ENCODE measurements around the gene CEP97.

The CEP97 gene

DNA sequence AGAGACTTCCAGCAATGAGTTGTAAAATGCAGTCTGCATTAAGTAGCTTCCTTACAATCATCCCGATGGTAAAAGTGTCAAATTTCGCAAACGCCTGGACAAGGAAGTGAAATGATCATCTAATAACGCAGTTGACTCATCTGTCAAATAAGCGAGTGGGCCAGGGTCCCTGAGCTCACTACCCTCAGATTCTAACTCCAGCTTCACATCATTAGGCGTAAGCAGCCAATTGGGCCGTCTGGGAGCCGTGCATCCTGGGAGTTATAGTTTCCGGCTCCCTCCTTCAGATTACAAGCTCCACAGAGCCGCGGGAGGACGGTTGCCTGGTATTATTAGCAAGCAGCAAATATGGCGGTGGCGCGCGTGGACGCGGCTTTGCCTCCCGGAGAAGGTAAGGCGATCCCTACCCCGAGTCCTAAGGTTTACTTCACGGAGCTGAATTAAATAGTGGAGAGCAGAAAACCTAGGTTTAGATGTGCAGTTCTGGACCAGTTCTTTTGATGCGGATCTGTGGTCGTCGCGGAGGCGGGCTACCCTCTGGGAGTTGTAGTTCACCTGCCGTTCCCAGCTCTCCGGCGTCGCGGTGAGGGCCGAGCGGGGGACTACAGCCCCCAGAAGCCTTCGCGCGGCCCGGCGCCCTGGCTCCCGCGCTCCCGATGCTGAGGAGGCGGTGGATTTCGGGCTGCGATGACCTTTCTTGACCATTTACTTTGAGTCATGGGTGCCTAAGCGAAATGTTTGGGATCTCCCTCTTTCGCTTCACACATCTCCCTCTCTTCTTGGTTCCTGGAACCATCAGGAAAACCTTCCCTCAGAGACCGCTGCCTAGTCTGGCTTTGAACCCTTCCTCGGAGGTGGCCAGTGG lies at the start of gene CEP97 (continued):
- TF ChIP-seq ZNF391 (tag by site-specific recombination; IDR thresholded peaks at IDR 0.05; ENCODE audit: borderline replicate concordance, low read depth) (no peak), KLF16 (tag by site-specific recombination; IDR thresholded peaks at IDR 0.05) (no peak), ZNF248 (tag by site-specific recombination; IDR thresholded peaks at IDR 0.05) (no peak), ZBTB1 (tag by site-specific recombination; IDR thresholded peaks at IDR 0.05) (no peak), ZBTB17 (tag by site-specific recombination; IDR thresholded peaks at IDR 0.05) (peak; percentile 97), ZNF366 (tag by site-specific recombination; conservative IDR thresholded peaks at IDR 0.05) (peak; percentile 73), ZNF707 (tag by site-specific recombination; IDR thresholded peaks at IDR 0.05) (no peak), ZNF24 (tag by site-specific recombination; IDR thresholded peaks at IDR 0.05) (0 out of 2 replicates have a peak, but pooled peaks have one; percentile 18), ZNF76 (tag by site-specific recombination; IDR thresholded peaks at IDR 0.05; ENCODE audit: borderline replicate concordance, low read depth) (peak; percentile 98), ZSCAN30 (tag by site-specific recombination; IDR thresholded peaks at IDR 0.05) (no peak), ZNF561 (tag by site-specific recombination; IDR thresholded peaks at IDR 0.05; ENCODE audit: borderline replicate concordance) (no peak), ZNF791 (tag by site-specific recombination; IDR thresholded peaks at IDR 0.05) (no peak), ZNF571 (tag by site-specific recombination; IDR thresholded peaks at IDR 0.05) (no peak), ZNF221 (tag by site-specific recombination; IDR thresholded peaks at IDR 0.05; ENCODE audit: borderline replicate concordance) (no peak), ZSCAN23 (tag by site-specific recombination; IDR thresholded peaks at IDR 0.05) (no peak), ZNF658 (tag by site-specific recombination; IDR thresholded peaks at IDR 0.05) (no peak), ZNF155 (tag by site-specific recombination; IDR thresholded peaks at IDR 0.05) (no peak), ZNF23 (tag by site-specific recombination; IDR thresholded peaks at IDR 0.05; ENCODE audit: borderline replicate concordance) (no peak)
- TF ChIP-seq, protein P1, sequence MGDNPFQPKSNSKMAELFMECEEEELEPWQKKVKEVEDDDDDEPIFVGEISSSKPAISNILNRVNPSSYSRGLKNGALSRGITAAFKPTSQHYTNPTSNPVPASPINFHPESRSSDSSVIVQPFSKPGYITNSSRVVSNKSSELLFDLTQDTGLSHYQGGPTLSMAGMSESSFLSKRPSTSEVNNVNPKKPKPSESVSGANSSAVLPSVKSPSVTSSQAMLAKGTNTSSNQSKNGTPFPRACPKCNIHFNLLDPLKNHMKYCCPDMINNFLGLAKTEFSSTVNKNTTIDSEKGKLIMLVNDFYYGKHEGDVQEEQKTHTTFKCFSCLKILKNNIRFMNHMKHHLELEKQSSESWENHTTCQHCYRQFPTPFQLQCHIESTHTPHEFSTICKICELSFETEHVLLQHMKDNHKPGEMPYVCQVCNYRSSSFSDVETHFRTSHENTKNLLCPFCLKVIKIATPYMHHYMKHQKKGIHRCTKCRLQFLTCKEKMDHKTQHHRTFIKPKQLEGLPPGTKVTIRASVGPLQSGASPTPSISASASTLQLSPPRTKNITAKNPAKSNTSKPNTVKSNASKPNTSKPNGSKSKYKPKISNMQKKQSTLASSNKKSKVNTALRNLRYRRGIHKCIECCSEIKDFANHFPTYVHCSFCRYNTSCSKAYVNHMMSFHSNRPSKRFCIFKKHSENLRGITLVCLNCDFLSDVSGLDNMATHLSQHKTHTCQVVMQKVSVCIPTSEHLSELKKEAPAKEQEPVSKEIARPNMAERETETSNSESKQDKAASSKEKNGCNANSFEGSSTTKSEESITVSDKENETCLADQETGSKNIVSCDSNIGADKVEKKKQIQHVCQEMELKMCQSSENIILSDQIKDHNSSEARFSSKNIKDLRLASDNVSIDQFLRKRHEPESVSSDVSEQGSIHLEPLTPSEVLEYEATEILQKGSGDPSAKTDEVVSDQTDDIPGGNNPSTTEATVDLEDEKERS (tag by site-specific recombination; IDR thresholded peaks at IDR 0.05) = no peak
- TF ChIP-seq, protein P2, sequence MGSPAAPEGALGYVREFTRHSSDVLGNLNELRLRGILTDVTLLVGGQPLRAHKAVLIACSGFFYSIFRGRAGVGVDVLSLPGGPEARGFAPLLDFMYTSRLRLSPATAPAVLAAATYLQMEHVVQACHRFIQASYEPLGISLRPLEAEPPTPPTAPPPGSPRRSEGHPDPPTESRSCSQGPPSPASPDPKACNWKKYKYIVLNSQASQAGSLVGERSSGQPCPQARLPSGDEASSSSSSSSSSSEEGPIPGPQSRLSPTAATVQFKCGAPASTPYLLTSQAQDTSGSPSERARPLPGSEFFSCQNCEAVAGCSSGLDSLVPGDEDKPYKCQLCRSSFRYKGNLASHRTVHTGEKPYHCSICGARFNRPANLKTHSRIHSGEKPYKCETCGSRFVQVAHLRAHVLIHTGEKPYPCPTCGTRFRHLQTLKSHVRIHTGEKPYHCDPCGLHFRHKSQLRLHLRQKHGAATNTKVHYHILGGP (tag by site-specific recombination; IDR thresholded peaks at IDR 0.05) = no peak
- TF ChIP-seq, protein P3, sequence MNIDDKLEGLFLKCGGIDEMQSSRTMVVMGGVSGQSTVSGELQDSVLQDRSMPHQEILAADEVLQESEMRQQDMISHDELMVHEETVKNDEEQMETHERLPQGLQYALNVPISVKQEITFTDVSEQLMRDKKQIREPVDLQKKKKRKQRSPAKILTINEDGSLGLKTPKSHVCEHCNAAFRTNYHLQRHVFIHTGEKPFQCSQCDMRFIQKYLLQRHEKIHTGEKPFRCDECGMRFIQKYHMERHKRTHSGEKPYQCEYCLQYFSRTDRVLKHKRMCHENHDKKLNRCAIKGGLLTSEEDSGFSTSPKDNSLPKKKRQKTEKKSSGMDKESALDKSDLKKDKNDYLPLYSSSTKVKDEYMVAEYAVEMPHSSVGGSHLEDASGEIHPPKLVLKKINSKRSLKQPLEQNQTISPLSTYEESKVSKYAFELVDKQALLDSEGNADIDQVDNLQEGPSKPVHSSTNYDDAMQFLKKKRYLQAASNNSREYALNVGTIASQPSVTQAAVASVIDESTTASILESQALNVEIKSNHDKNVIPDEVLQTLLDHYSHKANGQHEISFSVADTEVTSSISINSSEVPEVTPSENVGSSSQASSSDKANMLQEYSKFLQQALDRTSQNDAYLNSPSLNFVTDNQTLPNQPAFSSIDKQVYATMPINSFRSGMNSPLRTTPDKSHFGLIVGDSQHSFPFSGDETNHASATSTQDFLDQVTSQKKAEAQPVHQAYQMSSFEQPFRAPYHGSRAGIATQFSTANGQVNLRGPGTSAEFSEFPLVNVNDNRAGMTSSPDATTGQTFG (tag by site-specific recombination; IDR thresholded peaks at IDR 0.05; ENCODE audit: borderline replicate concordance) = no peak
- TF ChIP-seq, protein P4, sequence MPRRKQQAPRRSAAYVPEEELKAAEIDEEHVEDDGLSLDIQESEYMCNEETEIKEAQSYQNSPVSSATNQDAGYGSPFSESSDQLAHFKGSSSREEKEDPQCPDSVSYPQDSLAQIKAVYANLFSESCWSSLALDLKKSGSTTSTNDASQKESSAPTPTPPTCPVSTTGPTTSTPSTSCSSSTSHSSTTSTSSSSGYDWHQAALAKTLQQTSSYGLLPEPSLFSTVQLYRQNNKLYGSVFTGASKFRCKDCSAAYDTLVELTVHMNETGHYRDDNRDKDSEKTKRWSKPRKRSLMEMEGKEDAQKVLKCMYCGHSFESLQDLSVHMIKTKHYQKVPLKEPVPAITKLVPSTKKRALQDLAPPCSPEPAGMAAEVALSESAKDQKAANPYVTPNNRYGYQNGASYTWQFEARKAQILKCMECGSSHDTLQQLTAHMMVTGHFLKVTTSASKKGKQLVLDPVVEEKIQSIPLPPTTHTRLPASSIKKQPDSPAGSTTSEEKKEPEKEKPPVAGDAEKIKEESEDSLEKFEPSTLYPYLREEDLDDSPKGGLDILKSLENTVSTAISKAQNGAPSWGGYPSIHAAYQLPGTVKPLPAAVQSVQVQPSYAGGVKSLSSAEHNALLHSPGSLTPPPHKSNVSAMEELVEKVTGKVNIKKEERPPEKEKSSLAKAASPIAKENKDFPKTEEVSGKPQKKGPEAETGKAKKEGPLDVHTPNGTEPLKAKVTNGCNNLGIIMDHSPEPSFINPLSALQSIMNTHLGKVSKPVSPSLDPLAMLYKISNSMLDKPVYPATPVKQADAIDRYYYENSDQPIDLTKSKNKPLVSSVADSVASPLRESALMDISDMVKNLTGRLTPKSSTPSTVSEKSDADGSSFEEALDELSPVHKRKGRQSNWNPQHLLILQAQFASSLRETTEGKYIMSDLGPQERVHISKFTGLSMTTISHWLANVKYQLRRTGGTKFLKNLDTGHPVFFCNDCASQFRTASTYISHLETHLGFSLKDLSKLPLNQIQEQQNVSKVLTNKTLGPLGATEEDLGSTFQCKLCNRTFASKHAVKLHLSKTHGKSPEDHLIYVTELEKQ (tag by site-specific recombination; IDR thresholded peaks at IDR 0.05; ENCODE audit: borderline replicate concordance) = no peak
- TF ChIP-seq, protein P5, sequence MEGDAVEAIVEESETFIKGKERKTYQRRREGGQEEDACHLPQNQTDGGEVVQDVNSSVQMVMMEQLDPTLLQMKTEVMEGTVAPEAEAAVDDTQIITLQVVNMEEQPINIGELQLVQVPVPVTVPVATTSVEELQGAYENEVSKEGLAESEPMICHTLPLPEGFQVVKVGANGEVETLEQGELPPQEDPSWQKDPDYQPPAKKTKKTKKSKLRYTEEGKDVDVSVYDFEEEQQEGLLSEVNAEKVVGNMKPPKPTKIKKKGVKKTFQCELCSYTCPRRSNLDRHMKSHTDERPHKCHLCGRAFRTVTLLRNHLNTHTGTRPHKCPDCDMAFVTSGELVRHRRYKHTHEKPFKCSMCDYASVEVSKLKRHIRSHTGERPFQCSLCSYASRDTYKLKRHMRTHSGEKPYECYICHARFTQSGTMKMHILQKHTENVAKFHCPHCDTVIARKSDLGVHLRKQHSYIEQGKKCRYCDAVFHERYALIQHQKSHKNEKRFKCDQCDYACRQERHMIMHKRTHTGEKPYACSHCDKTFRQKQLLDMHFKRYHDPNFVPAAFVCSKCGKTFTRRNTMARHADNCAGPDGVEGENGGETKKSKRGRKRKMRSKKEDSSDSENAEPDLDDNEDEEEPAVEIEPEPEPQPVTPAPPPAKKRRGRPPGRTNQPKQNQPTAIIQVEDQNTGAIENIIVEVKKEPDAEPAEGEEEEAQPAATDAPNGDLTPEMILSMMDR (tag by site-specific recombination; IDR thresholded peaks at IDR 0.05) = no peak

All from HEK293 (cell line).